ENCODE data around the gene TGFB1I1.

GRCh38 chr16:31427441-31428278 is 44.3 kb upstream of the TGFB1I1 start:
- TF ChIP-seq CTCF (IDR thresholded peaks at IDR 0.05; ENCODE audit: insufficient read depth, low read length, poor library complexity, severe bottlenecking) (no peak), EZH2phosphoT487 (conservative IDR thresholded peaks at IDR 0.05; ENCODE audit: low read length) (no peak)

All from SU-DHL-6 (cell line).